ENCODE results near the gene CYB5R4. TPM values are rescaled to one million over a fixed set of nuclear protein-coding genes. Genes with fewer than 3 reads are reported as not detected.

The CYB5R4 gene
- total RNA-seq, 1 experiment from 2014 or later = 17.5 TPM

DNA sequence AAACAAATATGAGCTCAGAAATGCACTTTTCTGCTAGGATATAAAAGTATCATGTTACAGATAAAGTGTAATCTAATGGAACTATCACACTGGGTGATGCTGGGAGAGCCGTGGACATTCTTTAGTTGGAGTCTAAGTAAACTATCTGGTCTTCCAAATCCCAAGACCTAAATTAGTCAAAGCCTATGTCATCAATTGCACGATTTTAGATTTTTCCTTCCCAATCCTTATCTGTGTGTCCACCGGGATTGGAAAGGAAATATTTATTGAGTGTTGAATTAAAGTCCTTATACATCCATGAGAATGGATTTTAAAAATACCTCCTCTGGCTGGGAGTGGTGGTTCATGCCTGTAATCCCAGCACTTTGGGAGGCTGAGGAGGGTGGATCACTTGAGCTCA lies 154.4 kb downstream of the CYB5R4 start:
- no peak overlapping the region for H3K18ac ChIP-seq (ENCODE audit: insufficient read length, low read depth, low read length)
- H3K4ac ChIP-seq (ENCODE audit: low read depth, low read length) = no peak overlapping the region
- H3K9ac ChIP-seq (ENCODE audit: extremely low read depth, insufficient read length, low read length) = no peak overlapping the region
- H3K9me3 ChIP-seq (ENCODE audit: control insufficient read depth, low read depth, low read length) = no peaks in the 10 kb centered on the region
- no peak overlapping the region for H3K23ac ChIP-seq (ENCODE audit: insufficient read length, low read depth, low read length)
- peaks cover 2% of the 10 kb centered on the region; the same call in 1 of the 2 replicates for H3K4me1 ChIP-seq (ENCODE audit: insufficient read depth, low read length)
- no peak overlapping the region for H2BK20ac ChIP-seq (ENCODE audit: low read depth, low read length, poor library complexity, severe bottlenecking)
- no peak for TF ChIP-seq CTCF (conservative IDR thresholded peaks at IDR 0.05)
- Mint-ChIP-seq H3K27me3 (ENCODE audit: low read depth) (peaks cover 2% of the 10 kb centered on the region; the same call in 1 of the 2 replicates), H3K27ac (no peak overlapping the region), H3K4me3 (no peak overlapping the region), H3K36me3 (ENCODE audit: insufficient read depth in 1 of 3, low read depth in 3 of 3) (no peaks in the 10 kb centered on the region), H3K9me3 (no peaks in the 10 kb centered on the region), H3K4me1 (peaks cover 9 to 12% of the 10 kb centered on the region in 2 experiments)
- no peak for DNase-seq
- H2AFZ ChIP-seq (ENCODE audit: low read length) = no peak overlapping the region
- no CpG with 5 or more reads among the region's 3 CpGs for WGBS (ENCODE audit: extremely low coverage, insufficient read length, low lambda C conversion rate)
- no peaks in the 10 kb centered on the region for H3K23me2 ChIP-seq (ENCODE audit: insufficient read length, low read depth, low read length, poor library complexity, severe bottlenecking)
- no peak overlapping the region for H3T11ph ChIP-seq (ENCODE audit: low read length)
- H3K56ac ChIP-seq (ENCODE audit: insufficient read length, low read depth, low read length) = no peak overlapping the region
- no peak overlapping the region for H2BK15ac ChIP-seq (ENCODE audit: low read depth, low read length)
- H3K27ac ChIP-seq (ENCODE audit: insufficient read length, low read depth, low read length) = no peak overlapping the region
- no peak overlapping the region for H2BK5ac ChIP-seq (ENCODE audit: insufficient read length, low read length)
- H3K27me3 ChIP-seq (ENCODE audit: insufficient read depth, low read length) = no peaks in the 10 kb centered on the region
- H2AK5ac ChIP-seq (ENCODE audit: insufficient read length, low read length) = no peak overlapping the region
- no peaks in the 10 kb centered on the region for H3K79me2 ChIP-seq (ENCODE audit: insufficient read depth, low read length)
- no peak overlapping the region for H4K91ac ChIP-seq (ENCODE audit: insufficient read length, low read depth, low read length)
- no peaks in the 10 kb centered on the region for H4K20me1 ChIP-seq (ENCODE audit: control insufficient read depth, insufficient read depth, insufficient read length)
- H3K14ac ChIP-seq (ENCODE audit: insufficient read depth, low read length) = no peak overlapping the region
- H3K79me1 ChIP-seq (ENCODE audit: insufficient read depth, low read depth, low read length, poor library complexity, severe bottlenecking) = no peaks in the 10 kb centered on the region
- no peak overlapping the region for H4K5ac ChIP-seq (ENCODE audit: insufficient read length, low read depth, low read length)
- no peak overlapping the region for H2BK120ac ChIP-seq (ENCODE audit: low read depth, low read length, poor library complexity, severe bottlenecking)
- no peak overlapping the region for H4K8ac ChIP-seq (replicated peaks; ENCODE audit: insufficient read length, low read depth, low read length)
- no peak overlapping the region for H3K4me2 ChIP-seq (ENCODE audit: insufficient read depth, insufficient read length, low read length)
- H2BK12ac ChIP-seq (ENCODE audit: insufficient read length, low read depth, low read length) = no peak overlapping the region

Data from H9 (cell line).